Measurements from ENCODE around the gene DNAH10. TPM values are rescaled to one million over a fixed set of nuclear protein-coding genes. Genes with fewer than 3 reads are reported as not detected.
"Not testable (repeated sequence)": the region's sequence is repeated elsewhere in the genome, so short reads cannot be mapped to it uniquely, and the experiment has no call there.

Gene DNAH10
- total RNA-seq, 1 donor from 2014 or later = 0.31 TPM

GRCh38 chr12:123782997-123783792 is 21.1 kb downstream of the DNAH10 start:
- intact Hi-C loops (cut with micrococcal nuclease) = no loop called here
- H3K4me1 Mint-ChIP-seq (ENCODE audit: low read depth) = no peaks in the 10 kb centered on the region
- DNase-seq (ENCODE audit: low spot score) = no peak
- H3K27me3 Mint-ChIP-seq (ENCODE audit: insufficient read depth) = peaks cover 2% of the 10 kb centered on the region
- H3K4me3 Mint-ChIP-seq = no peak overlapping the region
- H3K9me3 Mint-ChIP-seq = no peaks in the 10 kb centered on the region
- no peaks in the 10 kb centered on the region for H3K36me3 Mint-ChIP-seq (ENCODE audit: low read depth)
- no peak overlapping the region for H3K27ac Mint-ChIP-seq

- intact Hi-C loops (cut with micrococcal nuclease) = no loop called here
- H3K9me3 Mint-ChIP-seq = no peaks in the 10 kb centered on the region
- H3K27ac Mint-ChIP-seq = no peak overlapping the region
- H3K36me3 Mint-ChIP-seq (ENCODE audit: low read depth) = no peaks in the 10 kb centered on the region
- peaks cover 2% of the 10 kb centered on the region for H3K27me3 Mint-ChIP-seq (ENCODE audit: insufficient read depth)
- DNase-seq (ENCODE audit: low spot score) = no peak
- H3K4me1 Mint-ChIP-seq (ENCODE audit: low read depth) = no peaks in the 10 kb centered on the region
- no peak overlapping the region for H3K4me3 Mint-ChIP-seq
Measured at GRCh38 chr12:123787466-123787865, 25.4 kb downstream of the DNAH10 start.

GRCh38 chr12:123788541-123788940 is 26.4 kb downstream of the DNAH10 start:
- Mint-ChIP-seq H3K27ac (no peak overlapping the region), H3K4me3 (no peak overlapping the region), H3K9me3 (no peaks in the 10 kb centered on the region), H3K4me1 (ENCODE audit: low read depth) (no peaks in the 10 kb centered on the region), H3K27me3 (ENCODE audit: insufficient read depth) (peaks cover 2% of the 10 kb centered on the region), H3K36me3 (ENCODE audit: low read depth) (no peaks in the 10 kb centered on the region)
- DNase-seq (ENCODE audit: low spot score) = no peak
- intact Hi-C loops (cut with micrococcal nuclease) = no loop called here

GRCh38 chr12:123789422-123789821 is 27.3 kb downstream of the DNAH10 start:
- H3K27ac Mint-ChIP-seq; DNase-seq (ENCODE audit: low spot score); H3K27me3 Mint-ChIP-seq (ENCODE audit: insufficient read depth); intact Hi-C loops (cut with micrococcal nuclease); H3K4me3 Mint-ChIP-seq; H3K9me3 Mint-ChIP-seq; H3K36me3 Mint-ChIP-seq (ENCODE audit: low read depth); H3K4me1 Mint-ChIP-seq (ENCODE audit: low read depth): not testable (repeated sequence)

GRCh38 chr12:123790905-123791467 is 28.9 kb downstream of the DNAH10 start:
- intact Hi-C loops (cut with micrococcal nuclease) = no loop called here
- Mint-ChIP-seq H3K4me1 (ENCODE audit: low read depth) (no peaks in the 10 kb centered on the region), H3K27ac (no peak overlapping the region), H3K9me3 (no peaks in the 10 kb centered on the region), H3K27me3 (ENCODE audit: insufficient read depth) (peaks cover 2% of the 10 kb centered on the region), H3K4me3 (no peak overlapping the region), H3K36me3 (ENCODE audit: low read depth) (no peaks in the 10 kb centered on the region)
- no peak for DNase-seq (ENCODE audit: low spot score)

GRCh38 chr12:123794027-123794426 is 31.9 kb downstream of the DNAH10 start:
- DNase-seq (ENCODE audit: low spot score) = no peak
- Mint-ChIP-seq H3K27ac (no peak overlapping the region), H3K4me1 (ENCODE audit: low read depth) (no peaks in the 10 kb centered on the region), H3K27me3 (ENCODE audit: insufficient read depth) (peaks cover 2% of the 10 kb centered on the region), H3K36me3 (ENCODE audit: low read depth) (no peaks in the 10 kb centered on the region), H3K4me3 (no peak overlapping the region), H3K9me3 (no peaks in the 10 kb centered on the region)
- intact Hi-C loops (cut with micrococcal nuclease) = no loop called here

GRCh38 chr12:123798518-123798917 is 36.4 kb downstream of the DNAH10 start:
- DNase-seq (ENCODE audit: low spot score) = no peak
- Mint-ChIP-seq H3K9me3 (no peaks in the 10 kb centered on the region), H3K27ac (no peak overlapping the region), H3K4me1 (ENCODE audit: low read depth) (no peaks in the 10 kb centered on the region), H3K27me3 (ENCODE audit: insufficient read depth) (no peaks in the 10 kb centered on the region), H3K36me3 (ENCODE audit: low read depth) (no peaks in the 10 kb centered on the region), H3K4me3 (no peak overlapping the region)
- intact Hi-C loops (cut with micrococcal nuclease) = no loop called here

- H3K4me1 Mint-ChIP-seq (ENCODE audit: low read depth) = no peaks in the 10 kb centered on the region
- intact Hi-C loops (cut with micrococcal nuclease) = no loop called here
- H3K4me3 Mint-ChIP-seq = no peak overlapping the region
Measured at GRCh38 chr12:123799227-123799626, 37.1 kb downstream of the DNAH10 start.

GRCh38 chr12:123801573-123802178 is 39.6 kb downstream of the DNAH10 start:
- intact Hi-C loops (cut with micrococcal nuclease) = loop anchor here (1.0 to 5.0 kb wide), 2 partner anchors 41 to 183 kb away; no protein-coding TSS in a partner anchor
- no peaks in the 10 kb centered on the region for H3K4me1 Mint-ChIP-seq (ENCODE audit: low read depth)

More at GRCh38 chr12:123799227-123799626, 37.1 kb downstream of the DNAH10 start:
- no peaks in the 10 kb centered on the region for H3K27me3 Mint-ChIP-seq (ENCODE audit: insufficient read depth)
- H3K36me3 Mint-ChIP-seq (ENCODE audit: low read depth) = no peaks in the 10 kb centered on the region
- no peaks in the 10 kb centered on the region for H3K9me3 Mint-ChIP-seq
- no peak overlapping the region for H3K27ac Mint-ChIP-seq
- no peak for DNase-seq (ENCODE audit: low spot score)

GRCh38 chr12:123805173-123805572 is 43.1 kb downstream of the DNAH10 start:
- DNase-seq (ENCODE audit: low spot score) = no peak
- no peaks in the 10 kb centered on the region for H3K36me3 Mint-ChIP-seq (ENCODE audit: low read depth)
- H3K9me3 Mint-ChIP-seq = no peaks in the 10 kb centered on the region
- no peaks in the 10 kb centered on the region for H3K4me1 Mint-ChIP-seq (ENCODE audit: low read depth)
- H3K27ac Mint-ChIP-seq = no peak overlapping the region
- H3K4me3 Mint-ChIP-seq = no peak overlapping the region
- intact Hi-C loops (cut with micrococcal nuclease) = no loop called here
- H3K27me3 Mint-ChIP-seq (ENCODE audit: insufficient read depth) = peaks cover 6% of the 10 kb centered on the region

More at GRCh38 chr12:123801573-123802178, 39.6 kb downstream of the DNAH10 start:
- Mint-ChIP-seq H3K27me3 (ENCODE audit: insufficient read depth) (no peaks in the 10 kb centered on the region), H3K9me3 (no peaks in the 10 kb centered on the region), H3K36me3 (ENCODE audit: low read depth) (no peaks in the 10 kb centered on the region), H3K4me3 (no peak overlapping the region), H3K27ac (no peak overlapping the region)
- no peak for DNase-seq (ENCODE audit: low spot score)

- Mint-ChIP-seq H3K4me1 (ENCODE audit: low read depth) (no peaks in the 10 kb centered on the region), H3K27me3 (ENCODE audit: insufficient read depth) (peaks cover 6% of the 10 kb centered on the region), H3K4me3 (no peak overlapping the region), H3K27ac (no peak overlapping the region), H3K9me3 (no peaks in the 10 kb centered on the region), H3K36me3 (ENCODE audit: low read depth) (no peaks in the 10 kb centered on the region)
- intact Hi-C loops (cut with micrococcal nuclease) = no loop called here
- no peak for DNase-seq (ENCODE audit: low spot score)
Measured at GRCh38 chr12:123807002-123807401, 44.9 kb downstream of the DNAH10 start.

GRCh38 chr12:123807670-123808069 is 45.6 kb downstream of the DNAH10 start:
- no peaks in the 10 kb centered on the region for H3K4me1 Mint-ChIP-seq (ENCODE audit: low read depth)
- intact Hi-C loops (cut with micrococcal nuclease) = no loop called here
- peaks cover 6% of the 10 kb centered on the region for H3K27me3 Mint-ChIP-seq (ENCODE audit: insufficient read depth)
- no peak overlapping the region for H3K27ac Mint-ChIP-seq
- no peak overlapping the region for H3K4me3 Mint-ChIP-seq
- no peaks in the 10 kb centered on the region for H3K36me3 Mint-ChIP-seq (ENCODE audit: low read depth)
- H3K9me3 Mint-ChIP-seq = no peaks in the 10 kb centered on the region
- DNase-seq (ENCODE audit: low spot score) = no peak

GRCh38 chr12:123808167-123808566 is 46.1 kb downstream of the DNAH10 start:
- Mint-ChIP-seq H3K27ac (no peak overlapping the region), H3K36me3 (ENCODE audit: low read depth) (no peaks in the 10 kb centered on the region), H3K27me3 (ENCODE audit: insufficient read depth) (peaks cover 6% of the 10 kb centered on the region), H3K4me3 (no peak overlapping the region), H3K4me1 (ENCODE audit: low read depth) (no peaks in the 10 kb centered on the region), H3K9me3 (no peaks in the 10 kb centered on the region)
- no peak for DNase-seq (ENCODE audit: low spot score)
- intact Hi-C loops (cut with micrococcal nuclease) = no loop called here

All from activated T-helper 1 cell treated with anti-CD3 and anti-CD28 coated beads, Interleukin-12 subunit alpha, Interleukin-12 subunit beta, Interleukin-2, Interleukin-4 antibody, amounts not matched to agents 30 ng/mL and 10 ng/mL and 1 ng/mL, durations not matched to agents 14 hours and 24 hours and 36 hours (primary cell).